HepG2 (cell line): ENCODE data around the gene FRMD8. TPM values are rescaled to one million over a fixed set of nuclear protein-coding genes. Genes with fewer than 3 reads are reported as not detected.
A peak's percentile ranks its signal among the peaks of the same experiment; 100 is the strongest.

Experiments
- ARNTL ChIP-seq: sonication (generic); formaldehyde crosslinking; IDR thresholded peaks from 2 replicates; pipeline ENCODE4 v1.4.0; 2020; ENCODE audit warnings: mild to moderate bottlenecking, missing genetic modification reagents
- IRF2 ChIP-seq: IDR thresholded peaks from 2 replicates; pipeline ENCODE4 v1.6.1; 2018; ENCODE audit warnings: missing genetic modification reagents, missing compliant biosample characterization
- KDM2A ChIP-seq: sonication (generic); formaldehyde crosslinking; IDR thresholded peaks from 2 replicates; pipeline ENCODE4 v1.4.0; 2020; ENCODE audit warnings: low read depth, missing genetic modification reagents, borderline replicate concordance
- MAFK ChIP-seq, 2 experiments: IDR thresholded peaks in 1 of 2; conservative IDR thresholded peaks in 1 of 2; 2 replicates each; pipeline ENCODE4 v1.6.1; 2011; ENCODE audit warnings: improper control_type of control experiment in 2 of 2, low read length in 2 of 2
- MTF2 ChIP-seq: sonication (generic); formaldehyde crosslinking; IDR thresholded peaks from 2 replicates; pipeline ENCODE4 v1.5.0; 2020; ENCODE audit warnings: missing genetic modification reagents, borderline replicate concordance
- MXD4 ChIP-seq: IDR thresholded peaks from 2 replicates; pipeline ENCODE4 v1.6.1; 2016; ENCODE audit warnings: mild to moderate bottlenecking, missing biosample characterization, missing genetic modification reagents
- NCOA1 ChIP-seq: sonication (generic); formaldehyde crosslinking; IDR thresholded peaks from 2 replicates; pipeline ENCODE4 v1.9.0; 2021; ENCODE audit warnings: missing genetic modification reagents
- SATB2 ChIP-seq: sonication (generic); formaldehyde crosslinking; IDR thresholded peaks from 2 replicates; pipeline ENCODE4 v1.5.0; 2020; ENCODE audit warnings: missing genetic modification reagents
- ZEB1 ChIP-seq: IDR thresholded peaks from 2 replicates; pipeline ENCODE4 v1.6.1; 2012; ENCODE audit warnings: mild to moderate bottlenecking, low read depth, inconsistent platforms; ENCODE audit not compliant: insufficient replicate concordance
- ZMAT3 ChIP-seq: sonication (generic); formaldehyde crosslinking; conservative IDR thresholded peaks from 2 replicates; pipeline ENCODE4 v1.7.0; 2021; ENCODE audit warnings: missing genetic modification reagents
- ZNF24 ChIP-seq: fragments of 450-650 bp; IDR thresholded peaks from 2 replicates; pipeline ENCODE4 v1.6.1; 2017; ENCODE audit warnings: antibody characterized with exemption, mild to moderate bottlenecking
- ZNF251 ChIP-seq: sonication (generic); formaldehyde crosslinking; IDR thresholded peaks from 2 replicates; pipeline ENCODE4 v1.9.0; 2021; ENCODE audit warnings: mild to moderate bottlenecking, missing genetic modification reagents
- ZNF333 ChIP-seq: sonication (generic); formaldehyde crosslinking; IDR thresholded peaks from 2 replicates; pipeline ENCODE4 v1.4.0; 2020; ENCODE audit warnings: mild to moderate bottlenecking, missing genetic modification reagents, borderline replicate concordance
- ZNF883 ChIP-seq: sonication (generic); formaldehyde crosslinking; IDR thresholded peaks from 2 replicates; pipeline ENCODE4 v1.5.1; 2020; ENCODE audit warnings: mild to moderate bottlenecking, missing genetic modification reagents; ENCODE audit errors: not compliant biosample characterization
- ZZZ3 ChIP-seq: sonication (generic); formaldehyde crosslinking; IDR thresholded peaks from 2 replicates; pipeline ENCODE4 v1.4.0; 2020; ENCODE audit warnings: missing genetic modification reagents, mild to moderate bottlenecking, borderline replicate concordance
- polyA plus RNA-seq, 8 experiments: library from polyadenylated mRNA; depleted of rRNA in 3 of 8; stranded (reverse) in 7 of 8; unstranded in 1 of 8; fragments of >200 nt; fragmentation: Illumina TruSeq in 4 of 8; extraction: Trizol in 4 of 8; gene quantifications; 2 replicates each; pipeline versions ENCODE4 v1.2.1 to v1.2.3, GENCODE V29; 2011 to 2016; ENCODE audit warnings: low read depth in 4 of 8, missing spikeins in 1 of 8, mixed read lengths in 1 of 8; ENCODE audit not compliant: insufficient read depth in 1 of 8
- total RNA-seq, 5 experiments: library from RNA; depleted of rRNA; stranded (reverse); fragments of >200 nt; fragmentation: Illumina TruSeq; extraction: Trizol; gene quantifications; 2 replicates each; pipeline ENCODE4 v1.2.3, GENCODE V29; 2016; ENCODE audit warnings: low read depth in 1 of 5
- TF ChIP-seq, protein P1 (sequence below): sonication (generic); formaldehyde crosslinking; IDR thresholded peaks from 2 replicates; pipeline ENCODE4 v1.5.1; 2020; ENCODE audit warnings: mild to moderate bottlenecking, missing genetic modification reagents, moderate library complexity
- TF ChIP-seq, protein P2 (sequence below): sonication (generic); formaldehyde crosslinking; IDR thresholded peaks from 2 replicates; pipeline ENCODE4 v1.8.0; 2022; ENCODE audit warnings: low read depth, missing genetic modification reagents
- TF ChIP-seq, protein P3 (sequence below): fragments of 450-650 bp; IDR thresholded peaks from 2 replicates; pipeline ENCODE4 v1.6.1; 2017; ENCODE audit warnings: mild to moderate bottlenecking
- TF ChIP-seq, protein P4 (sequence below): sonication (generic); formaldehyde crosslinking; IDR thresholded peaks from 2 replicates; pipeline ENCODE4 v1.5.0; 2020; ENCODE audit warnings: missing genetic modification reagents
- TF ChIP-seq, protein P5 (sequence below): sonication (generic); formaldehyde crosslinking; IDR thresholded peaks from 2 replicates; pipeline ENCODE4 v1.4.0; 2020; ENCODE audit warnings: missing genetic modification reagents, borderline replicate concordance

FRMD8 gene
- total and polyA plus RNA-seq, 2 of the 13 experiments (the other 11 are each of a cell fraction or from before 2014, with no cell fraction given): 5.8 to 20.6 TPM

DNA sequence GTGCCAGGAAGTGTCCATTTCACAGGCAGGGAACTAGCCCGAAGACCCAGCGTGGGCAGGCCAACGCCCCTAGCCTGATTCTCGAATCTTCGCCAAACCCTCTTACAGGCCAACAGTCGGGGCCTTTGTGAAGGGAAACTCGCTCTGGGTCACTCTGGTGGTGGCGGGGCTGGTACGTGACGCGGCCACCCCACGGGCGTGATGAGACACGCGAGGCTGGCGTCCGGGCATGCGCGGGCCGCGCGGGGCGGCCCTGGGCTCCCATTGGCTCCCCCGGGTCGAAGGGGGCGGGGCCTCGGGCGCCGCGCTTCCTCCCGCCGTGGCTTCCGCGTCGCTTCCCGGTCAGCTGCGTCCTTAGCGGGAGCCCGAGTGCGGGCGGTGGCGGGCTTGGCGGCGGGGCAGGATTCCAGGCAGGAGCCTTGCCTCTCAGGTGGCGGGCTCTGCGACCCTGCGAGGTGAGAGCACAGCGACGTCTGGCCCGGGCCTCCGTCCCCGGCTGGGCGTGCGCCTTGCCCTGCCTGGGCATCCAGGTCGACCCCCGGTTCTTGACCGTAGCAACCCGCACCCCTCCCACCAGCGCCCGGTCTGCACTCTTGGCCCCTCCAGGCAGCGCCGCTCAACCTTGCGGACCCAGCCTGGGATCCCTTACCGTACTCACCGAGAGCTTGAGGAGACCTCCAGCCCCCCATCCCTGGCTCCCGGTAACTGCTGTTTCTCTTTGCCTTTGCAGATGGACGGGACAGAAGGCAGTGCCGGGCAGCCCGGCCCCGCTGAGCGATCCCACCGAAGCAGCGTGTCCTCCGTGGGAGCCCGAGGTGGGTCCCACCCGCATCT, at the start of gene FRMD8 (continued):
- TF ChIP-seq, protein P1, sequence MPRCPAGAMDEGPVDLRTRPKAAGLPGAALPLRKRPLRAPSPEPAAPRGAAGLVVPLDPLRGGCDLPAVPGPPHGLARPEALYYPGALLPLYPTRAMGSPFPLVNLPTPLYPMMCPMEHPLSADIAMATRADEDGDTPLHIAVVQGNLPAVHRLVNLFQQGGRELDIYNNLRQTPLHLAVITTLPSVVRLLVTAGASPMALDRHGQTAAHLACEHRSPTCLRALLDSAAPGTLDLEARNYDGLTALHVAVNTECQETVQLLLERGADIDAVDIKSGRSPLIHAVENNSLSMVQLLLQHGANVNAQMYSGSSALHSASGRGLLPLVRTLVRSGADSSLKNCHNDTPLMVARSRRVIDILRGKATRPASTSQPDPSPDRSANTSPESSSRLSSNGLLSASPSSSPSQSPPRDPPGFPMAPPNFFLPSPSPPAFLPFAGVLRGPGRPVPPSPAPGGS: no peak; the same call in 1 of the 2 replicates
- no peak for TF ChIP-seq ZNF251 (CRISPR knock-in tag)
- 0 out of 2 replicates have a peak, but pooled peaks have one; percentile 62 for TF ChIP-seq ZNF333 (CRISPR knock-in tag)
- TF ChIP-seq, protein P2, sequence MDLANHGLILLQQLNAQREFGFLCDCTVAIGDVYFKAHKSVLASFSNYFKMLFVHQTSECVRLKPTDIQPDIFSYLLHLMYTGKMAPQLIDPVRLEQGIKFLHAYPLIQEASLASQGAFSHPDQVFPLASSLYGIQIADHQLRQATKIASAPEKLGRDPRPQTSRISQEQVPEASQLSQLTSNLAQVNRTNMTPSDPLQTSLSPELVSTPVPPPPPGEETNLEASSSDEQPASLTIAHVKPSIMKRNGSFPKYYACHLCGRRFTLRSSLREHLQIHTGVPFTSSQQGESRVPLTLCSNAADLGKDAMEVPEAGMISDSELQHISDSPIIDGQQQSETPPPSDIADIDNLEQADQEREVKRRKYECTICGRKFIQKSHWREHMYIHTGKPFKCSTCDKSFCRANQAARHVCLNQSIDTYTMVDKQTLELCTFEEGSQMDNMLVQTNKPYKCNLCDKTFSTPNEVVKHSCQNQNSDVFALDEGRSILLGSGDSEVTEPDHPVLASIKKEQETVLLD: peak; percentile 40; the same call in 1 of the 2 replicates
- TF ChIP-seq, protein P3, sequence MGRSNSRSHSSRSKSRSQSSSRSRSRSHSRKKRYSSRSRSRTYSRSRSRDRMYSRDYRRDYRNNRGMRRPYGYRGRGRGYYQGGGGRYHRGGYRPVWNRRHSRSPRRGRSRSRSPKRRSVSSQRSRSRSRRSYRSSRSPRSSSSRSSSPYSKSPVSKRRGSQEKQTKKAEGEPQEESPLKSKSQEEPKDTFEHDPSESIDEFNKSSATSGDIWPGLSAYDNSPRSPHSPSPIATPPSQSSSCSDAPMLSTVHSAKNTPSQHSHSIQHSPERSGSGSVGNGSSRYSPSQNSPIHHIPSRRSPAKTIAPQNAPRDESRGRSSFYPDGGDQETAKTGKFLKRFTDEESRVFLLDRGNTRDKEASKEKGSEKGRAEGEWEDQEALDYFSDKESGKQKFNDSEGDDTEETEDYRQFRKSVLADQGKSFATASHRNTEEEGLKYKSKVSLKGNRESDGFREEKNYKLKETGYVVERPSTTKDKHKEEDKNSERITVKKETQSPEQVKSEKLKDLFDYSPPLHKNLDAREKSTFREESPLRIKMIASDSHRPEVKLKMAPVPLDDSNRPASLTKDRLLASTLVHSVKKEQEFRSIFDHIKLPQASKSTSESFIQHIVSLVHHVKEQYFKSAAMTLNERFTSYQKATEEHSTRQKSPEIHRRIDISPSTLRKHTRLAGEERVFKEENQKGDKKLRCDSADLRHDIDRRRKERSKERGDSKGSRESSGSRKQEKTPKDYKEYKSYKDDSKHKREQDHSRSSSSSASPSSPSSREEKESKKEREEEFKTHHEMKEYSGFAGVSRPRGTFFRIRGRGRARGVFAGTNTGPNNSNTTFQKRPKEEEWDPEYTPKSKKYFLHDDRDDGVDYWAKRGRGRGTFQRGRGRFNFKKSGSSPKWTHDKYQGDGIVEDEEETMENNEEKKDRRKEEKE: no peak
- TF ChIP-seq IRF2 (CRISPR knock-in tag): no peak
- TF ChIP-seq ZNF883 (CRISPR knock-in tag): peak; percentile 86
- TF ChIP-seq MTF2 (CRISPR knock-in tag): no peak
- TF ChIP-seq, protein P4, sequence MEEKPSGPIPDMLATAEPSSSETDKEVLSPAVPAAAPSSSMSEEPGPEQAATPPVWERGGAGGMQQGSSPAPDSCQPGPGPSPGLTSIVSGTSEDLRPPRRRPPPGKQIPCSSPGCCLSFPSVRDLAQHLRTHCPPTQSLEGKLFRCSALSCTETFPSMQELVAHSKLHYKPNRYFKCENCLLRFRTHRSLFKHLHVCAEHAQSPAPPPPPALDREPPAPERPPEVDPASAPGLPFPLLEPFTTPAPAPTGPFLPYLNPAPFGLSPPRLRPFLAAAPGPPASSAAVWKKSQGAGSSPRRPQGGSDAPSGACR (CRISPR knock-in tag): no peak
- TF ChIP-seq, protein P5, sequence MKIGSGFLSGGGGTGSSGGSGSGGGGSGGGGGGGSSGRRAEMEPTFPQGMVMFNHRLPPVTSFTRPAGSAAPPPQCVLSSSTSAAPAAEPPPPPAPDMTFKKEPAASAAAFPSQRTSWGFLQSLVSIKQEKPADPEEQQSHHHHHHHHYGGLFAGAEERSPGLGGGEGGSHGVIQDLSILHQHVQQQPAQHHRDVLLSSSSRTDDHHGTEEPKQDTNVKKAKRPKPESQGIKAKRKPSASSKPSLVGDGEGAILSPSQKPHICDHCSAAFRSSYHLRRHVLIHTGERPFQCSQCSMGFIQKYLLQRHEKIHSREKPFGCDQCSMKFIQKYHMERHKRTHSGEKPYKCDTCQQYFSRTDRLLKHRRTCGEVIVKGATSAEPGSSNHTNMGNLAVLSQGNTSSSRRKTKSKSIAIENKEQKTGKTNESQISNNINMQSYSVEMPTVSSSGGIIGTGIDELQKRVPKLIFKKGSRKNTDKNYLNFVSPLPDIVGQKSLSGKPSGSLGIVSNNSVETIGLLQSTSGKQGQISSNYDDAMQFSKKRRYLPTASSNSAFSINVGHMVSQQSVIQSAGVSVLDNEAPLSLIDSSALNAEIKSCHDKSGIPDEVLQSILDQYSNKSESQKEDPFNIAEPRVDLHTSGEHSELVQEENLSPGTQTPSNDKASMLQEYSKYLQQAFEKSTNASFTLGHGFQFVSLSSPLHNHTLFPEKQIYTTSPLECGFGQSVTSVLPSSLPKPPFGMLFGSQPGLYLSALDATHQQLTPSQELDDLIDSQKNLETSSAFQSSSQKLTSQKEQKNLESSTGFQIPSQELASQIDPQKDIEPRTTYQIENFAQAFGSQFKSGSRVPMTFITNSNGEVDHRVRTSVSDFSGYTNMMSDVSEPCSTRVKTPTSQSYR (CRISPR knock-in tag): no peak
- TF ChIP-seq MAFK (conservative IDR thresholded peaks at IDR 0.05 in 1 of 2, IDR thresholded peaks at IDR 0.05 in 1 of 2; ENCODE audit: low read length in 2 of 2): no peak
- no peak for TF ChIP-seq ZNF24
- TF ChIP-seq ZEB1: no peak
- peak; percentile 66; the same call in 1 of the 2 replicates for TF ChIP-seq ARNTL (CRISPR knock-in tag)
- TF ChIP-seq KDM2A (CRISPR knock-in tag): peak; percentile 45
- TF ChIP-seq SATB2: no peak
- TF ChIP-seq MXD4 (CRISPR knock-in tag): no peak; the same call in 1 of the 2 replicates
- 0 out of 2 replicates have a peak, but pooled peaks have one; percentile 49 for TF ChIP-seq ZMAT3 (CRISPR knock-in tag)
- peak; percentile 75; the same call in 1 of the 2 replicates for TF ChIP-seq ZZZ3 (CRISPR knock-in tag)
- no peak for TF ChIP-seq NCOA1 (CRISPR knock-in tag)
